ENCODE results near the gene CYP1A2.

The CYP1A2 gene

GRCh38 chr15:74799255-74799855 lies 50.7 kb downstream of the CYP1A2 start (continued):
- TF ChIP-seq BCL6B (tag by site-specific recombination; IDR thresholded peaks at IDR 0.05), result no peak

DNA sequence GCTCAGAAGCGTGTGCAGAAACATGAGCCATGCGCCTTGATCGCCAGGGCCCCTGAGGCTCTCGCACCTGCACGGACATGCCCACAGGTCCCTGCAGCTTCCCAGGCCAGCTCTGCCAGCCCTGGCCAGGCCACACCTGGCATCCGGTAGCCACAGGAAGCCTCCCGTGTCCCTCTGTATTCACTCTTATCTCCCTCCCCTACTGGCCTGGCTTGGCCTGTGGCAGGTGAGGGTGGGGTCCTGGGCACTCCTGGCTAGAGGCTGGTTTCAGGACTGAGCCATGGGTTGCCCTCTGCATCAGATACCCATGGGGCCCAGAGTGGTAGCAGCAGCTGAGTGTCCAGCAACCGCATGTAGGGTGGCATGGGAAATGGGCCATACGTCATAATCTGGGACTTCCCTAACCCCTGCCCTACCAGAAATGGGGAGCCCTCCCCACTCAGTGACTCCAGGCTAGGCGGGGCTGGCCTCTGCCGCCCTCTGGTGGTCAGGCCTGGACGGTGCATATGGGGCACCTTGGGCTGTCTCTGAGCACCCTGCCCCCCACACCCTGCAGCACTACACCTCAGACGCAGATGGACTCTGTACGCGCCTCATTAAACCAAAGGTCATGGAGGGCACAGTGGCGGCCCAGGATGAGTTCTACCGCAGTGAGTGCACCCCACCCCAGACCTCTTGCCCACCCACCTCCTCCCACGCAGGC lies 51.4 kb downstream of the CYP1A2 start:
- peak overlapping the region; percentile 20; the same call in 1 of the 2 replicates for H3K27ac ChIP-seq (ENCODE audit: extremely low read depth, low read depth, low read length)
- no peaks in the 10 kb centered on the region for H3K4me1 ChIP-seq (ENCODE audit: control insufficient read depth, insufficient read depth, low read length)
- POLR2A ChIA-PET, result interaction anchor here (1.0 kb wide), 1 partner anchor 12 kb away, joined by 3 read pairs; no protein-coding TSS in a partner anchor
- CTCF ChIA-PET, result interaction anchor here (0.6 to 25.7 kb wide), 33 partner anchors 8 to 649 kb away, joined by 3 to 649 read pairs (median 4); partner anchors contain the start of gene CSK
- H3K36me3 ChIP-seq (ENCODE audit: control insufficient read depth in 2 of 2, insufficient read depth in 1 of 2, low read length in 2 of 2), result peaks cover 20 to 66% of the 10 kb centered on the region in 2 experiments; a peak in 2 of 3 replicates
- H3K4me3 ChIP-seq (ENCODE audit: low read depth, low read length), result no peak overlapping the region
- no peaks in the 10 kb centered on the region for H3K9me3 ChIP-seq (ENCODE audit: control insufficient read depth, insufficient read depth, low read depth, low read length)
- peak; percentile 88 for TF ChIP-seq ZSCAN30 (tag by site-specific recombination; IDR thresholded peaks at IDR 0.05)
- TF ChIP-seq ZNF701 (tag by site-specific recombination; IDR thresholded peaks at IDR 0.05), result no peak
- TF ChIP-seq KLF17 (tag by site-specific recombination; IDR thresholded peaks at IDR 0.05), result peak; percentile 93
- TF ChIP-seq, protein P1, sequence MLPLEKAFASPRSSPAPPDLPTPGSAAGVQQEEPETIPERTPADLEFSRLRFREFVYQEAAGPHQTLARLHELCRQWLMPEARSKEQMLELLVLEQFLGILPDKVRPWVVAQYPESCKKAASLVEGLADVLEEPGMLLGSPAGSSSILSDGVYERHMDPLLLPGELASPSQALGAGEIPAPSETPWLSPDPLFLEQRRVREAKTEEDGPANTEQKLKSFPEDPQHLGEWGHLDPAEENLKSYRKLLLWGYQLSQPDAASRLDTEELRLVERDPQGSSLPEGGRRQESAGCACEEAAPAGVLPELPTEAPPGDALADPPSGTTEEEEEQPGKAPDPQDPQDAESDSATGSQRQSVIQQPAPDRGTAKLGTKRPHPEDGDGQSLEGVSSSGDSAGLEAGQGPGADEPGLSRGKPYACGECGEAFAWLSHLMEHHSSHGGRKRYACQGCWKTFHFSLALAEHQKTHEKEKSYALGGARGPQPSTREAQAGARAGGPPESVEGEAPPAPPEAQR (tag by site-specific recombination; IDR thresholded peaks at IDR 0.05), result no peak
- TF ChIP-seq ZBTB44 (tag by site-specific recombination; IDR thresholded peaks at IDR 0.05), result peak; percentile 32; the same call in 1 of the 2 replicates
- TF ChIP-seq ZNF184 (tag by site-specific recombination; IDR thresholded peaks at IDR 0.05), result peak; percentile 17; the same call in 1 of the 2 replicates
- peak; percentile 63; the same call in 1 of the 2 replicates for TF ChIP-seq ZNF501 (tag by site-specific recombination; IDR thresholded peaks at IDR 0.05)
- peak; percentile 66 for TF ChIP-seq SP7 (tag by site-specific recombination; IDR thresholded peaks at IDR 0.05)
- TF ChIP-seq ZBTB6 (tag by site-specific recombination; IDR thresholded peaks at IDR 0.05), result no peak
- TF ChIP-seq, protein P2, sequence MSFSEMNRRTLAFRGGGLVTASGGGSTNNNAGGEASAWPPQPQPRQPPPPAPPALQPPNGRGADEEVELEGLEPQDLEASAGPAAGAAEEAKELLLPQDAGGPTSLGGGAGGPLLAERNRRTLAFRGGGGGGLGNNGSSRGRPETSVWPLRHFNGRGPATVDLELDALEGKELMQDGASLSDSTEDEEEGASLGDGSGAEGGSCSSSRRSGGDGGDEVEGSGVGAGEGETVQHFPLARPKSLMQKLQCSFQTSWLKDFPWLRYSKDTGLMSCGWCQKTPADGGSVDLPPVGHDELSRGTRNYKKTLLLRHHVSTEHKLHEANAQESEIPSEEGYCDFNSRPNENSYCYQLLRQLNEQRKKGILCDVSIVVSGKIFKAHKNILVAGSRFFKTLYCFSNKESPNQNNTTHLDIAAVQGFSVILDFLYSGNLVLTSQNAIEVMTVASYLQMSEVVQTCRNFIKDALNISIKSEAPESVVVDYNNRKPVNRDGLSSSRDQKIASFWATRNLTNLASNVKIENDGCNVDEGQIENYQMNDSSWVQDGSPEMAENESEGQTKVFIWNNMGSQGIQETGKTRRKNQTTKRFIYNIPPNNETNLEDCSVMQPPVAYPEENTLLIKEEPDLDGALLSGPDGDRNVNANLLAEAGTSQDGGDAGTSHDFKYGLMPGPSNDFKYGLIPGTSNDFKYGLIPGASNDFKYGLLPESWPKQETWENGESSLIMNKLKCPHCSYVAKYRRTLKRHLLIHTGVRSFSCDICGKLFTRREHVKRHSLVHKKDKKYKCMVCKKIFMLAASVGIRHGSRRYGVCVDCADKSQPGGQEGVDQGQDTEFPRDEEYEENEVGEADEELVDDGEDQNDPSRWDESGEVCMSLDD (tag by site-specific recombination; IDR thresholded peaks at IDR 0.05), result peak; percentile 82; the same call in 1 of the 2 replicates
- no peak for TF ChIP-seq ZNF366 (tag by site-specific recombination; conservative IDR thresholded peaks at IDR 0.05)
- 0 out of 2 replicates have a peak, but pooled peaks have one; percentile 12 for TF ChIP-seq GLIS2 (tag by site-specific recombination; IDR thresholded peaks at IDR 0.05)
- no peak for TF ChIP-seq ZNF404 (tag by site-specific recombination; IDR thresholded peaks at IDR 0.05)
- TF ChIP-seq PATZ1 (tag by site-specific recombination; IDR thresholded peaks at IDR 0.05), result peak; percentile 97
- peak; percentile 45; the same call in 1 of the 2 replicates for TF ChIP-seq ZEB2 (tag by site-specific recombination; IDR thresholded peaks at IDR 0.05)
- TF ChIP-seq ZNF692 (tag by site-specific recombination; IDR thresholded peaks at IDR 0.05), result peak; percentile 69

Measured in HEK293 (cell line).